Lower leg skin (tissue), 3 donors: ENCODE results near the gene PDE6A.

Source experiments
- POLR2A ChIP-seq, 2 donors: fragments of 450-650 bp; IDR thresholded peaks; one replicate each; pipeline ENCODE4 v1.6.1; 2016 to 2017; ENCODE audit warnings: antibody characterized with exemption in 2 of 2, mild to moderate bottlenecking in 1 of 2, moderate library complexity in 1 of 2
- TF ChIP-seq, protein P1 (sequence below), 3 donors: fragments of 450-650 bp; IDR thresholded peaks; one replicate each; pipeline ENCODE4 v1.5.1; 2016; ENCODE audit warnings: antibody characterized with exemption in 3 of 3, mild to moderate bottlenecking in 3 of 3, moderate library complexity in 2 of 3

DNA sequence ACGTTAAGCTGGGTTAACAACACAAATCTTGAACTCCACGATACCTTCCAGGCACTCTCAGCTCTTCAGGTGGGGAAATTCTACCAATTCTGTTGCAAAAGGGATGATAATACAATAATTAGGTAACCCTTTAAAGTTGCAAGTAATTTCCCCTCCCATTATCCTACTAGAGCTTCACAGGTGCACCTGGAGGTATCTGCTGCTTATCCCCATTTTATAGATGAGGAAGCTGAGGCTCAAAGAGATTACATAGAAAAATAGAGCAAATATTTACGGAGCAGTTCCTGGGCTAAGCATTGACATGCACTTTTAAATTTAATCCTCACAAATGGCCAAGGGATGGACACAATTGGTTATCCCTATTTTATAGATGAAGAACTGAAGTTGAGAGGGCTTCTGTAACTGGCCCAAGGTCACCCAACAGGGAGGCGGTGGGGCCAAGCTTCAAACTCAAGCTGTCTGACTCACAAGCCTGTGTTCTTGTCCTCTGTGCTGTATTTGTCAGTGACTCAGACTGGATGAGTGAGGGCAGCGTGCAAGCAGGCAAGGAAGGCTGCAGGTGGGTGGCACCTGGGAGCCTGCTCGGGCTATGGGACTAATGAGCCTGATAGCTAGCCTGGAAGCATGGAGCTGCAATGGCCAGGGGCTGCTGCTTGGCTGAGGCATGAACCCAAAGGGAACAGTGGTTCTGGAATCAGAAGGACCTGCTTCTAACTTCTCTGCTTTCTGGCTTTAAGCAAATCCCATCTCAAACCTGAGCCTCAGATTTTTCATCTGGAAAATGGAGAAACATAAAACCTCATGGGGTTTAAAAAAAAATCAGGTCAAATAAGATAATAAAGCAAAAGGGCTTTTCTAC is 105.5 kb downstream of the PDE6A start:
- TF ChIP-seq, protein P1, sequence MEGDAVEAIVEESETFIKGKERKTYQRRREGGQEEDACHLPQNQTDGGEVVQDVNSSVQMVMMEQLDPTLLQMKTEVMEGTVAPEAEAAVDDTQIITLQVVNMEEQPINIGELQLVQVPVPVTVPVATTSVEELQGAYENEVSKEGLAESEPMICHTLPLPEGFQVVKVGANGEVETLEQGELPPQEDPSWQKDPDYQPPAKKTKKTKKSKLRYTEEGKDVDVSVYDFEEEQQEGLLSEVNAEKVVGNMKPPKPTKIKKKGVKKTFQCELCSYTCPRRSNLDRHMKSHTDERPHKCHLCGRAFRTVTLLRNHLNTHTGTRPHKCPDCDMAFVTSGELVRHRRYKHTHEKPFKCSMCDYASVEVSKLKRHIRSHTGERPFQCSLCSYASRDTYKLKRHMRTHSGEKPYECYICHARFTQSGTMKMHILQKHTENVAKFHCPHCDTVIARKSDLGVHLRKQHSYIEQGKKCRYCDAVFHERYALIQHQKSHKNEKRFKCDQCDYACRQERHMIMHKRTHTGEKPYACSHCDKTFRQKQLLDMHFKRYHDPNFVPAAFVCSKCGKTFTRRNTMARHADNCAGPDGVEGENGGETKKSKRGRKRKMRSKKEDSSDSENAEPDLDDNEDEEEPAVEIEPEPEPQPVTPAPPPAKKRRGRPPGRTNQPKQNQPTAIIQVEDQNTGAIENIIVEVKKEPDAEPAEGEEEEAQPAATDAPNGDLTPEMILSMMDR (IDR thresholded peaks at IDR 0.05): no peak
- no peak for TF ChIP-seq POLR2A (IDR thresholded peaks at IDR 0.05)
